HG02938 (cell line): ENCODE measurements around the gene VIM.
A peak's percentile ranks its signal among the peaks of the same experiment; 100 is the strongest.

Experiments used
- ATAC-seq: cut with Tn5 transposase; IDR thresholded peaks from one replicate; pipeline ENCODE4 v1.9.1; 2021; ENCODE audit warnings: mild to moderate bottlenecking, moderate library complexity; ENCODE audit not compliant: unreplicated experiment

The VIM gene

GRCh38 chr10:17209302-17209701, 18.7 kb upstream of the VIM start:
- ATAC-seq, result no peak

DNA sequence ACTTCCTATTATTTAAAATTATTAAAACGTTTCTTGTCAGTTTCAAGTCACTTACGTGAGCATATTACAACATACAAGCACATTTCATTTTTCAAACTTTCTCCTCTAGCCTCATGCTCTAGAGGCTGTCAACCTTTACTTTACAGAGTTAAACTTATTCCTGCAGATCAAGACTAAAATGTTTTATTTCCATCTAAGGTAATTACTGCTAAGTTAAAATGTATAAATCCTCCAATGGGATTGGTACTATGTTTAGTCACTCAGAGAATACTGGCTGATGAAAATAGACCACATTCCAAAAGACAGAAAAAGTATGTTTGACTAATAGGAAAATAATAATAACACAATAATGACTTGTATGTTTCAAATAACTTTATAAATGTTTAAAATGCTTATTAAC, 18.2 kb upstream of the VIM start:
- no peak for ATAC-seq

DNA sequence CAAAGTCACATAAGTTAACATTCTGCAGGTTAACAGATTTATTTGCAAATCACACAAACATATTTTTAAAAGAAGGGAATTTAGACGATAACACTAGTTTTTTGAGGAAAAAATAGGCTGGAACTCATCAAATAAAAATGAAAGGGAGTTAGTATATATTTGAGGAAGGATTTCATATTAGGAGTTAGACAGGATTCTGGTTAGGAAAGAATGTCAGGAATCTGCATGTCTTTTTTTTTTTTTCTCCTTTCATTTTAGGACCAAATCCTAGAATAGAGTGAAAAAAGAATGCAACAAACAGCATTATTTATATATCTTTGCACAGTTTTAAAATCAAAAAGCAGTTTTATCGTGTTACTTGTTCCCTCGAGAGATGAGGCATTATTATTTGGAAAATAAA, 17.7 kb upstream of the VIM start:
- ATAC-seq, result no peak

- no peak for ATAC-seq
These were observed 15.2 kb upstream of the VIM start for GRCh38 chr10:17212802-17213221.

DNA sequence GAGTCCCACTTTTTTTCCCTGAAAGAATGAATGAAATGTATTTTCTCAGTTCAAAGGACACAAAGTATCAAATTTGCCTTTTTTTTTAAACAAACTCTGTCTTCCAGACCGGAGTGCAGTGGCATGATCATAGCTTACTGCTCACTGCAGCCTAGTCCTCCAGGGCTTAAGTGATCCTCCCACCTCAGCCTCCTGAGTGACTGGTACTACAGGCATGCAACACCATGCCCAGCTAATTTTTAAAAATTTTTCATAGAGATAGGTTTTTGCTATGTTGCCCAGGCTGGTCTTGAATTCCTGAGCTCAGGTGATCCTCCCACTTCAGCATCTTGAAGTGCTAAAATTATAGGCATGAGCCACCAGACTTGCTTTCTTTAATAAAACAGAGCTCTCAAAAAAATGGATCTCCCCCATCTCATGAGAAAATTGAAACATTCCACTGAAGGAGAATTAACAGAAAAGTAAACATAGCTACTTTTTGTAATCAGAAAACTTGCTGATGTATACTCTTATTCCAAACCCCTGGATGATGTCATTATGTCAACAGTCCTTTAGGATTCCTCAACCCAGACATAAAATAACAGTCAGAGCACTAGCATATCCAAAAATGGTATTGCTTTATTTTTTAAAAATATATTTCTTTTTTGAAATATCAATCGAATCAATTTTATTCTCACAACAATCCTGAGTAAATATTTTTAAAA, 14.2 kb upstream of the VIM start:
- no peak for ATAC-seq

DNA sequence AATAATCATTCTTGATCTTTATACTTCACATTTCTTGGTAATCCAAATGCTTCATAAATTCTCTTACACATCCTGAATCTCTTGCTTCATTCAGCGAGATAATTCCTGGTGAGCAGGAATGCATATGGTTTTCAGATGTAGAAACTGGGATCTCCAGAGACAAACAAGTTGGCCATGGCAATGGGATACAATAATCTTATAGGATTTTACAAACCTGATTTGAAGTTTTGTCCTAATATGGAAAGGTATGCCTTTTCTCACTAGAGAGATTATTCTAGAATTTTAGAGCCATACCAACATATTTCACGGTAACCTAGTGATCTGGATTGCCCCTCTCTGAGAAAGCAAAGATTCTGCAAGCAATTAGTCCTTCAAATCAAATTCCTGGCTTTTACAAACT, 13.5 kb upstream of the VIM start:
- ATAC-seq, result no peak

DNA sequence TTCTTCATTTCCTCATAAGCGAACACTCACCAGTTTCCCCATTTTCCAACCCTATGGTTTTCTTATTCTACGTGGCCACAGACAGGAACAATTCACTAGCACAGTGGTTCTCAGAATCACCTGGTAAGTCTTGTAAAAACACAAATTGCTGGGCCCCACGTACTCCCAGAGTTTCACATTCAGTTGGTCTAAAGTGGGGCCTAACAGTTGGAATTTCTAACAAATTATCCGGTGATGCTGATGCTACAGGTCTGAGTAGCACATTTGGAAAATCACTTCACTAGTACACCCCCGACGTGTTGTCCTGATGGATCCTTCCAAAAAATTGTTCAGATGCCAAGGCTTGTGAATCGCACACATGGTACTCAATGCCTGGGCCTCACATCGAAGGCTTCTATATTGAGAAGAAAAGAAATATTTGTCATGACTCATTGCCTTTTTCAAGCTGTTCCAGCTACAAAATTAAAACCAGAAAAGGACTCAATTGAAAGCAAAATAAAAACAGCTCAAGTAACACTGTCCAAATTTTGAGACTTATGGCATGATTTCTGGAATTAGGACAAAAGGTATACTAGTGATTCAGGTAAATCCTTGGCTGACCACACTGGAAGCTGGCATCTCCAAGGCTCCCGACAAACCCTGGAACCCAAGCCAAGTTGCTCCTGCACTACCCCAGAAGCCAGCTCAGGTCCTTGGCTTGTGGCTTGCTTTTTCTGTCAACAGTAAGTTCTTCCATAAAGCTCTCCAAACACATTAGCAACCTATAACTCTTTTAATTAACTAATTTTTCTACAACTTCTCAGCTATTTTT, 12.9 kb upstream of the VIM start:
- ATAC-seq, result no peak

GRCh38 chr10:17215782-17216122, 12.3 kb upstream of the VIM start:
- no peak for ATAC-seq

DNA sequence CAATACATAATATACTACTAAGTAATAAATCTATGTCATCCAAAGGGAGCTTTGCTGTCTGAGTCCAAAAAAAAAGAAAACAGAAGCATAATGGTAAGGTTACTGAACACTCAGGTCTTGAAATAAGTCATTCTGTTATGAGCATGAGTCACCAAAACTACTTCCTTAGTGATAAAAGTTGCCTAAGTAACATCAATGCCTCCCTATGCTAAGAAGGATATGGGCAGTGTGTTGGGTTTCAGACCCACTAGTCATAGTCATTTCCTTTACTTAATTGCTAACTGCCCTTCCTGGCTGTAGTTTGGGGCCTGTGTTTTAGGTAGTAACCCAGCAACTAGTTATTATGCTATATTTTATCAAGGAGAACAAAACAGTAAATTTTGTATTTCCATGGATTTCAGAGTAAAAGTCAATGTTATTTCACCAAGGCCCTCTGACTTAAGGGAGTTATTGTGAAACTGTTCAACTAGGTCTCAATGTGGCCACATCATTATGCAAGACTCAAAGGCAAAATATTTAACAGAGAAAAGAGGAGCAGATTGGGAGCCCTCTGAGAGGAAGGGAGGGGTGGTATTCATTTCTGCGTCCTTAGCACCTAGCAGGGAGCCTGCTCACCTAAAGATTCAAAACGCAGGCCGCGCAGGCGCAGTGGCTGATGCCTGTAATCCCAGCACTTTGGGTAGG, 11.7 kb upstream of the VIM start:
- peak; percentile 99 for ATAC-seq

- ATAC-seq, result no peak
These were observed 11.1 kb upstream of the VIM start for GRCh38 chr10:17216901-17217395.

DNA sequence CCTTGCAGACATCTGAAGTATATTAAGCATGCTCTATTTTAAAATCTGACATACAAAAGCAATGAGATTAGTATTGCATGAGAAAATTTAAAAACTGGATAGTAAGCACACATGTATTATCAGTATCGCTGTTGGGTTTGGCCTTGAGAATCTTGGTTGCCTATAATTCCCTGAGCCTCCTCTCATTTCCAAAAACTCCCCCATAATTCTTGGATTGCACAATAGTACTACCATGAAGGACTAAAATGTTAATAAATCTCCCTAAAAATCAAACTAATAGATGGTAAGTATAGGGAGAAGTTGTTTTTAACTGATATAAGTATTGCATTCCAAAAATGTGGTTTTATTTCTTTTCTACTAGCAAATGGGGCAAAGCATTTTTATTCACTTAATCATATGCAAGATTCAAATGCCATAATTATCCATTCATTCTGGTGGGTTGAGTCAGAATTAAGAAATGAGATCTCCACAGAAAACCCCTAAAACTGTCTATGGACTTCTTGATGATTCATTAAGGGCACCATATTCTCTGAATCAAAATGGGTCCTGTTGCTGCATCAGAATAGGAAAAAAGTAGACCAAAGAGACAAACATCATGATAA, 10.3 kb upstream of the VIM start:
- no peak for ATAC-seq

DNA sequence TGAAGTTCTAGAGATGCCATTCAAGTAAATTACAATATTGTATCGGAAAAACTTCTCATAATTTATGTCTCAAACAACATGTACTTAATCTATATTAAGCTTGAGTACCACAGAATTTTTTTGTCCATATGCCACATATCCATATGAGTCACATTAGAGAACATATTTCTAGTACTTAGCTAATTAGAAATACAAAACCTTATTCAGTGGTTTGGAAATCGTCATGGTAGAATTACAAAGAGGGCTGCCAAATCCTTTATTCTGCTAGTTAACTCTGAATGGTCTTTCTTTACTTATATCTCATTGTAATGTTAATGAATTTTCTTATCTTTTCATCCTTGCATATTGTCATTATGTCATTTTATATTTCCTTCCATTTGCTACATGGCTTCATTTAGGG, 9.0 kb upstream of the VIM start:
- no peak for ATAC-seq

DNA sequence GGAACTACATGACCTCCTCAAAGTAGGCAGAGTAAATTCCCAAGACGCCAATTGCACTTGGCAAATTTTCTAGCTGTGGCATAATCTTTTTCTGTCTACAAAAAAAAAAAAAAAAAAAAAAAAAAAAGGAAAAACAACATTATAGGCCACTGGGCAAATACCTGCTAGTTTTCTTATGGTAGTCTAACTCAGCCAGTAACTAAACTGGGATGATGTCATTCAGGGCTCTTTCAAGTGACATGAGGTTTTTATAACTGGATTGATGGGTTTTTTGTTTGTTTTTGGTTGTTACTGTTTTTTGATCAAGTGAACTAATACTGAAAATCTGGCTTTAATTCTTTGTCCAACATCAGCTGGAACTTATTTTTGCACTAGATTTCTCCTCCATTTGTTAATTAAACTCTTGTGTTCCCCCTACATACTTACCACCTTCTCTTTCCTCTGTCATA, 7.4 kb upstream of the VIM start:
- no peak for ATAC-seq

DNA sequence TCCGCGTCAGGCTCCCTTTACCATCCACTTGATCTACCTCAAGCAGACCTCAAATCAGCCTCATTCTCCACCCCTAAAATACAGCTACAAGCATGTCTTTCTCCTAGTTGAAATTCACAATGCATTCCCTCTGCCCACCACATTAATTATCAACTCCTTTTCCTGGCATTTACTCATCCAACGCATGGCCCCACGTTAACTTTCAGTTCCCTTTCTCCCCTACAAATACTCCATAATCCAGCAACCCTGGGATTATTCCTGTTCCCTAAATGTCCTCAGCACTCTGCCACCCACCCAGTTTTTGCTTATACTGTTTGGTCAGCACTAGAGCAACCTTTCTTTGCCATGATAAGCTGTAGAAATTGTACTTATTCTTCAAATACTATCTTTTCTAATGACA, 5.7 kb upstream of the VIM start:
- no peak for ATAC-seq

DNA sequence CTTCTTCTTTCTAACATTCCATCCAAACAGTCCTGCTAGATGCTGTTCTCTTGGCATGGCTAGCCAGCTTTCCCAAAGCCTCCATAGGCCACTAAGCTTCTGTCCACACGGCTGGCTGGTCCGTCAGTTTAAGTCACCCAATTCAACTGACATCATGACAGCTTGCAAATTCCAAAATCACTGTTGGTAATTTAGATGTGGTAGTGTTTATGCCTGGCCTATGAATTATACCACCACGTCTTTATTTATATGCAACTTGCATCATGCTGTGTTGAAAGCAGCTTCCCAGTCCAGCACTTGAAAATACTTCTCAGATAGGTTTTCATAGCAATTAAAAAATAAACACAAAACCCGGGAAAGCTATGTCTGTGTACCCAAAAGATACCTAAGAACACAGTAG, 2.2 kb upstream of the VIM start:
- ATAC-seq, result no peak

DNA sequence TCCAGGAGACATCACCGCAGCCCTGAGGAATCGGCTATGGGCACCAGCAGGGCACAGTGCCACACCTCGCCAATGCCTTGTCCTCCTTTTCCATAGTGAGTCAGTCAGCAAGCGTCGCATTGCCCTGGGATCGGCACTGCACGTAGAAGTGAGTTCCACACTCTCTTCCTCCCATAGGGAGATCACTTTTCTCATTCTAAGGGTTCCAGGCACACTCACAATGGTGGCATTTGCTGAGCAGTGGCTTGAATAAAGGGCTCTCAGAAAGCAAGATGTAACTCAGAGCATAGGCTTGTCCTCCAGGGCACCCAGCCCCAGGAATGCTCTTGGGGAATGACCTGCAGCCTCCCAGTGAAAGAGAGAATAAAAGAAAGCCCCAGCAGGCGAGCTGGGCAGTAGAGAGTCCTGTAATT, 1.1 kb upstream of the VIM start:
- no peak for ATAC-seq

DNA sequence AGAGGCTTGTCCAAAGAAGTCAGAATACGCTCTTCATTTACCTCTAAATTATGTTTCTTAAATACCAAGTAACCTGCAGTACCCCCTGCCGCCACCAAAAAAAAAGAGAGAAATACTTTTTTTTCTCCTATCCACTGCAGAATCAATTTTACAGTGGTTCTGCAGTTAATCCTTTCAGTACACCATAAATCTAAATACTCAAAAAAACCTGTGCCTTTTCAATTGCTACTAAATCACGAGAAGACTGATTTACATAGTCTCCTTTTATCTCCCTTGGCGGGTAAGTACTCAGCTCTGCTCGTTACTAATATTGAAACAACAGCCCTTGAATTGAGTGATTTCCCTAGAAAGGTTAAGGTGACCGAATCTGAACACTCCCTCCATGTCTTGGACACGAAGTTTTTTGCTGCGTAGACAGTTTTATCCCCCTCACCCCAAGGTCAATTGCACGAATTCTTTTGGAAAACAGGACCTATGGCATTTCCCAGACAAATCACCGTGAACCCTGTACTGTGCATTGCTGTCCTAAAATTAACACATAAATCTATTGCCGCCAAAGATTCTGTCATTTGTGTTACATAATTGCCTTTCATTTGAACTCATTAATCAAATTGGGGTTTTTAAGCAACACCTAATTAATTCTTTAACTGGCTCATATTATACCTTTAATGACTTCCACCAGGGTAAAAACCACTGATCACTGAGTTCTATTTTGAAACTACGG, 512 bp upstream of the VIM start:
- peak; percentile 27 for ATAC-seq

- ATAC-seq, result peak; percentile 11
These were observed 1.1 kb downstream of the VIM start for GRCh38 chr10:17229016-17229716.

- ATAC-seq, result no peak
These were observed 1.6 kb downstream of the VIM start for GRCh38 chr10:17229717-17229966.

DNA sequence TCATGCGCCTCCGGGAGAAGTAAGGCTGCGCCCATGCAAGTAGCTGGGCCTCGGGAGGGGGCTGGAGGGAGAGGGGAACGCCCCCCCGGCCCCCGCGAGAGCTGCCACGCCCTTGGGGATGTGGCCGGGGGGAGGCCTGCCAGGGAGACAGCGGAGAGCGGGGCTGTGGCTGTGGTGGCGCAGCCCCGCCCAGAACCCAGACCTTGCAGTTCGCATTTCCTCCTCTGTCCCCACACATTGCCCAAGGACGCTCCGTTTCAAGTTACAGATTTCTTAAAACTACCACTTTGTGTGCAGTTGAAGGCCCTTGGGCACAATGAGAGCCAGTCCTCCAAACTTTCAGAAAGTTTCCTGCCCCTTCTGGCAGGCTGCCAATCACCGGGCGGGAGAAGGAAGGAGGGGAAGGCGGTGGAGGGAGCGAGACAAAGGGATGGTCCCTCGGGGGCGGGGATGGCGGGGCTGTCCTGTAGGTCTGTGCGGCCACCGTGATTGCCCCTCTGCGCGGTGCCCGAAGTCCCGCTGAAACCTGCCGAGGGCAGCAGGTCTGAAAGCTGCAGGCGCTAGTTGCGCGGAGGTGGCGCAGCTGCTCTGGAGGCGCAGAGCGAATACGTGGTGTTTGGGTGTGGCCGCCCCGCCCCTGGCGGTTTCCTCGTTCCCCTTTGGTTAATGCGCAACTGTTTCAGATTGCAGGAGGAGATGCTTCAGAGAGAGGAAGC, 2.1 kb downstream of the VIM start:
- ATAC-seq, result peak; percentile 44
